Prostate gland (tissue), 2 donors: ENCODE results near the gene SERPINA4. TPM values are rescaled to one million over a fixed set of nuclear protein-coding genes. Genes with fewer than 3 reads are reported as not detected.

Experiments used
- DNase-seq: peaks from one replicate; pipeline ENCODE4 v3.0.0-alpha.2; 2019; ENCODE audit warnings: low spot score
- H3K27ac ChIP-seq, 2 donors: fragments of 200-600 bp; sonication (generic); 2 replicates each; pipeline ENCODE4 v1.5.1; 2017 to 2019
- H3K27me3 ChIP-seq: fragments of 200-600 bp; sonication (generic); replicated peaks from 2 replicates; pipeline ENCODE4 v1.5.1; 2019; ENCODE audit not compliant: insufficient read depth
- H3K36me3 ChIP-seq, 2 donors: fragments of 200-600 bp; sonication (generic); 1 replicate in 1 of 2; 2 replicates in 1 of 2; pipeline versions ENCODE4 v1.5.1 to v1.8.1; 2017 to 2019
- H3K4me1 ChIP-seq: fragments of 200-600 bp; sonication (generic); replicated peaks from 2 replicates; pipeline ENCODE4 v1.5.1; 2019
- H3K4me3 ChIP-seq, 2 donors: fragments of 200-600 bp; sonication (generic); 2 replicates each; pipeline ENCODE4 v1.5.1; 2017 to 2019
- H3K9me3 ChIP-seq: fragments of 200-600 bp; sonication (generic); 2 replicates; pipeline ENCODE4 v1.5.1; 2017
- CTCF ChIP-seq, 4 experiments: fragments of 200-600 bp in 2 of 4; fragments of 450-650 bp in 2 of 4; sonication (generic) in 2 of 4; IDR thresholded peaks; 1 replicate in 3 of 4; 2 replicates in 1 of 4; pipeline ENCODE4 v1.5.1; 2016 to 2019; ENCODE audit warnings: antibody characterized with exemption in 4 of 4, mild to moderate bottlenecking in 2 of 4, moderate library complexity in 2 of 4
- POLR2A ChIP-seq: fragments of 450-650 bp; IDR thresholded peaks from one replicate; pipeline ENCODE4 v1.6.1; 2016; ENCODE audit warnings: antibody characterized with exemption, mild to moderate bottlenecking
- POLR2AphosphoS5 ChIP-seq: sonication (generic); formaldehyde crosslinking; IDR thresholded peaks from one replicate; pipeline ENCODE4 v1.6.1; 2017; ENCODE audit warnings: antibody characterized with exemption
- WGBS: methylation state at CpG from one replicate; pipeline ENCODE4 v1.1.5; 2018; 5-methylcytosine and 5-hydroxymethylcytosine counted together
- intact Hi-C: fragments of 100-400 bp; cut with DNase I; formaldehyde crosslinking; loops from one replicate; pipeline ENCODE4 v1.14.2; 2022
- total RNA-seq, 2 donors: library from RNA; depleted of rRNA; stranded (reverse); fragments of >200 nt; gene quantifications; one replicate each; pipeline ENCODE4 v1.1.0, GENCODE V29; 2016

Gene SERPINA4
- total RNA-seq, 2 donors from 2014 or later: 2.2 TPM; not detected in 1

- TF ChIP-seq POLR2AphosphoS5 (no peak), POLR2A (no peak), CTCF (IDR thresholded peaks at IDR 0.05) (no peak)
- no peaks in the 10 kb centered on the region for H3K4me1 ChIP-seq
- H3K27me3 ChIP-seq: no peaks in the 10 kb centered on the region
- intact Hi-C loops: no loop called here
- no peak overlapping the region for H3K27ac ChIP-seq
- H3K9me3 ChIP-seq: no peaks in the 10 kb centered on the region
- H3K4me3 ChIP-seq: no peak overlapping the region
- no peak for DNase-seq
- 82% methylated on average over 6 of the region's 6 CpGs for WGBS
- H3K36me3 ChIP-seq: no peaks in the 10 kb centered on the region
These were observed 23.0 kb upstream of the SERPINA4 start for GRCh38 chr14:94538070-94538740.

- no peak for TF ChIP-seq CTCF (IDR thresholded peaks at IDR 0.05)
- TF ChIP-seq POLR2A: no peak
- no peak for TF ChIP-seq POLR2AphosphoS5
- no peak overlapping the region for H3K27ac ChIP-seq
- no peaks in the 10 kb centered on the region for H3K9me3 ChIP-seq
- no peaks in the 10 kb centered on the region for H3K27me3 ChIP-seq
- WGBS: 83% methylated on average over 7 of the region's 7 CpGs
- no peaks in the 10 kb centered on the region for H3K4me1 ChIP-seq
- DNase-seq: no peak
- H3K36me3 ChIP-seq: no peaks in the 10 kb centered on the region
- H3K4me3 ChIP-seq: no peak overlapping the region
- intact Hi-C loops: no loop called here
These were observed 22.1 kb upstream of the SERPINA4 start for GRCh38 chr14:94539181-94539580.

- H3K27ac ChIP-seq: no peak overlapping the region
- no peak for DNase-seq
These were observed 21.0 kb upstream of the SERPINA4 start for GRCh38 chr14:94540031-94540794.

GRCh38 chr14:94541234-94541975, 19.8 kb upstream of the SERPINA4 start:
- no peak overlapping the region for H3K27ac ChIP-seq
- no peak overlapping the region for H3K4me3 ChIP-seq
- TF ChIP-seq CTCF (IDR thresholded peaks at IDR 0.05): no peak
- no peak for TF ChIP-seq POLR2AphosphoS5
- H3K9me3 ChIP-seq: no peaks in the 10 kb centered on the region
- intact Hi-C loops: no loop called here
- no peaks in the 10 kb centered on the region for H3K36me3 ChIP-seq
- 77% methylated on average over 9 of the region's 9 CpGs for WGBS
- H3K27me3 ChIP-seq: no peaks in the 10 kb centered on the region
- H3K4me1 ChIP-seq: no peaks in the 10 kb centered on the region
- DNase-seq: no peak

More at GRCh38 chr14:94540031-94540794, 21.0 kb upstream of the SERPINA4 start:
- no peaks in the 10 kb centered on the region for H3K9me3 ChIP-seq
- no peaks in the 10 kb centered on the region for H3K4me1 ChIP-seq
- intact Hi-C loops: no loop called here
- TF ChIP-seq CTCF (IDR thresholded peaks at IDR 0.05) (no peak), POLR2A (no peak), POLR2AphosphoS5 (no peak)
- no peak overlapping the region for H3K4me3 ChIP-seq
- no peaks in the 10 kb centered on the region for H3K36me3 ChIP-seq
- H3K27me3 ChIP-seq: no peaks in the 10 kb centered on the region
- 67% methylated on average over 13 of the region's 13 CpGs for WGBS
